ENCODE data around the gene FSTL5.

- TF ChIP-seq EZH2phosphoT487 (IDR thresholded peaks at IDR 0.05; ENCODE audit: borderline replicate concordance) (no peak), POLR2A (IDR thresholded peaks at IDR 0.05; ENCODE audit: borderline replicate concordance, extremely low read depth, insufficient read depth, insufficient read length) (no peak), CEBPB (IDR thresholded peaks at IDR 0.05; ENCODE audit: low read depth) (no peak), EZH2 (IDR thresholded peaks at IDR 0.05) (no peak), JUND (IDR thresholded peaks at IDR 0.05) (no peak), MAX (IDR thresholded peaks at IDR 0.05) (no peak), SIN3A (IDR thresholded peaks at IDR 0.05; ENCODE audit: low read depth) (no peak), RAD21 (IDR thresholded peaks at IDR 0.05; ENCODE audit: low read depth) (no peak), YY1 (IDR thresholded peaks at IDR 0.05; ENCODE audit: extremely low read depth, insufficient replicate concordance, low read depth, low read length) (no peak)
- TF ChIP-seq, protein P1, sequence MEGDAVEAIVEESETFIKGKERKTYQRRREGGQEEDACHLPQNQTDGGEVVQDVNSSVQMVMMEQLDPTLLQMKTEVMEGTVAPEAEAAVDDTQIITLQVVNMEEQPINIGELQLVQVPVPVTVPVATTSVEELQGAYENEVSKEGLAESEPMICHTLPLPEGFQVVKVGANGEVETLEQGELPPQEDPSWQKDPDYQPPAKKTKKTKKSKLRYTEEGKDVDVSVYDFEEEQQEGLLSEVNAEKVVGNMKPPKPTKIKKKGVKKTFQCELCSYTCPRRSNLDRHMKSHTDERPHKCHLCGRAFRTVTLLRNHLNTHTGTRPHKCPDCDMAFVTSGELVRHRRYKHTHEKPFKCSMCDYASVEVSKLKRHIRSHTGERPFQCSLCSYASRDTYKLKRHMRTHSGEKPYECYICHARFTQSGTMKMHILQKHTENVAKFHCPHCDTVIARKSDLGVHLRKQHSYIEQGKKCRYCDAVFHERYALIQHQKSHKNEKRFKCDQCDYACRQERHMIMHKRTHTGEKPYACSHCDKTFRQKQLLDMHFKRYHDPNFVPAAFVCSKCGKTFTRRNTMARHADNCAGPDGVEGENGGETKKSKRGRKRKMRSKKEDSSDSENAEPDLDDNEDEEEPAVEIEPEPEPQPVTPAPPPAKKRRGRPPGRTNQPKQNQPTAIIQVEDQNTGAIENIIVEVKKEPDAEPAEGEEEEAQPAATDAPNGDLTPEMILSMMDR (IDR thresholded peaks at IDR 0.05 in 2 of 3, conservative IDR thresholded peaks at IDR 0.05 in 1 of 3; ENCODE audit: borderline replicate concordance in 1 of 3, insufficient read depth in 1 of 3, low read depth in 2 of 3, low read length in 2 of 3), result no peak
- TF ChIP-seq, protein P2, sequence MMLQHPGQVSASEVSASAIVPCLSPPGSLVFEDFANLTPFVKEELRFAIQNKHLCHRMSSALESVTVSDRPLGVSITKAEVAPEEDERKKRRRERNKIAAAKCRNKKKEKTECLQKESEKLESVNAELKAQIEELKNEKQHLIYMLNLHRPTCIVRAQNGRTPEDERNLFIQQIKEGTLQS (IDR thresholded peaks at IDR 0.05), result no peak
These were observed 12.4 kb downstream of the FSTL5 start for GRCh38 chr4:162151386-162151785.
